ENCODE results near the gene GATA5. TPM values are rescaled to one million over a fixed set of nuclear protein-coding genes. Genes with fewer than 3 reads are reported as not detected.

GATA5 gene
- polyA plus RNA-seq, 1 donor from 2014 or later = not detected

DNA sequence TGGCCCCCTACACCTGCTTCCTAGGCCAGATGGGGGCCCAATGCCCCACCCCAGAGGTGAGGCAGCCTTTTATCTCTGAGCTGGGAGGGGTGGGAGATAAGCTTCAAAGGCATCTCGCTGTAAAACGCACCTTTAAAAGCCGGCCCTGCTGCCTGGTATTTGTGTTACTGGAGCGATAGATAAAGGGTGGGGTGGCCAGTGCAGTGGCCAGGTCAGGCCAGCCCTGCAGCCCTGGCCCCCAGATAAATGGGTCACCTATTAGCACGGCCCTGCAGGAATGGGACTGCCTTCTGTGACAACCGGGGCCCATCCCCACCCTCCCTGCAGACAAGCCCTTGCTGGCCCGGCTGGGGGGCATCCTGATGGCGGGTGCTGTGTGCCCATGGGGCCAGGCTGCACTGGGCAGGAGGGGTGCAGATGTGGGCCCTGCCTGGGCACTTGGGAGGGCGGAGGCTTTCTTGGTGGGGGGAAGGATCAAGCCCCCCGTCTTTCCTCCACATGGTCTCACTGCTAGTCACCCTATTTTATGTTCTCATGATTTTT lies 45.4 kb downstream of the GATA5 start:
- Histone ChIP-seq H3K9ac (ENCODE audit: low read length) (no peak overlapping the region), H3K4me2 (ENCODE audit: low read length) (no peak overlapping the region), H3K9me2 (ENCODE audit: insufficient read depth, low read length) (no peaks in the 10 kb centered on the region), H3K27ac (ENCODE audit: low read length) (no peak overlapping the region), H3K36me3 (ENCODE audit: insufficient read depth, low read length) (no peaks in the 10 kb centered on the region), H3K4me3 (ENCODE audit: low read length) (no peak overlapping the region), H4K20me1 (ENCODE audit: insufficient read depth) (no peaks in the 10 kb centered on the region), H3K9me3 (ENCODE audit: low read length) (no peaks in the 10 kb centered on the region), H3F3A (ENCODE audit: insufficient read depth, low read length, poor library complexity, severe bottlenecking) (no peaks in the 10 kb centered on the region), H3K27me3 (ENCODE audit: insufficient read depth, low read depth, low read length) (no peaks in the 10 kb centered on the region), H3K79me2 (replicated peaks; ENCODE audit: insufficient read depth, low read length) (no peaks in the 10 kb centered on the region), H2AFZ (ENCODE audit: low read depth, low read length) (no peak overlapping the region)
- TF ChIP-seq CTCF (IDR thresholded peaks at IDR 0.05; ENCODE audit: poor library complexity, severe bottlenecking) (no peak), REST (IDR thresholded peaks at IDR 0.05; ENCODE audit: borderline replicate concordance) (no peak), RAD21 (conservative IDR thresholded peaks at IDR 0.05) (no peak), SMC3 (conservative IDR thresholded peaks at IDR 0.05; ENCODE audit: poor library complexity) (no peak), EZH2 (IDR thresholded peaks at IDR 0.05; ENCODE audit: borderline replicate concordance, insufficient read depth, low read length, poor library complexity, severe bottlenecking) (no peak), MXI1 (conservative IDR thresholded peaks at IDR 0.05; ENCODE audit: poor library complexity, severe bottlenecking) (no peak), EP300 (conservative IDR thresholded peaks at IDR 0.05; ENCODE audit: poor library complexity, severe bottlenecking) (no peak), POLR2AphosphoS5 (IDR thresholded peaks at IDR 0.05) (no peak), TAF1 (IDR thresholded peaks at IDR 0.05; ENCODE audit: low read depth) (no peak)

- Histone ChIP-seq H2AFZ (ENCODE audit: low read depth, low read length) (no peak overlapping the region), H3F3A (ENCODE audit: insufficient read depth, low read length, poor library complexity, severe bottlenecking) (no peaks in the 10 kb centered on the region), H4K20me1 (ENCODE audit: insufficient read depth) (no peaks in the 10 kb centered on the region), H3K36me3 (ENCODE audit: insufficient read depth, low read length) (no peaks in the 10 kb centered on the region), H3K79me2 (replicated peaks; ENCODE audit: insufficient read depth, low read length) (no peaks in the 10 kb centered on the region), H3K27me3 (ENCODE audit: insufficient read depth, low read depth, low read length) (no peaks in the 10 kb centered on the region), H3K9me3 (ENCODE audit: low read length) (no peaks in the 10 kb centered on the region), H3K9ac (ENCODE audit: low read length) (no peak overlapping the region), H3K27ac (ENCODE audit: low read length) (no peak overlapping the region), H3K4me3 (ENCODE audit: low read length) (no peak overlapping the region), H3K4me2 (ENCODE audit: low read length) (no peak overlapping the region), H3K9me2 (ENCODE audit: insufficient read depth, low read length) (no peaks in the 10 kb centered on the region)
- no peak for TF ChIP-seq REST (IDR thresholded peaks at IDR 0.05; ENCODE audit: borderline replicate concordance)
- TF ChIP-seq MXI1 (conservative IDR thresholded peaks at IDR 0.05; ENCODE audit: poor library complexity, severe bottlenecking) = no peak
- TF ChIP-seq EP300 (conservative IDR thresholded peaks at IDR 0.05; ENCODE audit: poor library complexity, severe bottlenecking) = no peak
- TF ChIP-seq CTCF (IDR thresholded peaks at IDR 0.05; ENCODE audit: poor library complexity, severe bottlenecking) = no peak
- no peak for TF ChIP-seq RAD21 (conservative IDR thresholded peaks at IDR 0.05)
- TF ChIP-seq TAF1 (IDR thresholded peaks at IDR 0.05; ENCODE audit: low read depth) = no peak
- no peak for TF ChIP-seq EZH2 (IDR thresholded peaks at IDR 0.05; ENCODE audit: borderline replicate concordance, insufficient read depth, low read length, poor library complexity, severe bottlenecking)
- TF ChIP-seq POLR2AphosphoS5 (IDR thresholded peaks at IDR 0.05) = no peak
- no peak for TF ChIP-seq SMC3 (conservative IDR thresholded peaks at IDR 0.05; ENCODE audit: poor library complexity)
These were observed 46.1 kb downstream of the GATA5 start for GRCh38 chr20:62429455-62430310.
